Epithelial cell of esophagus (primary cell): ENCODE results near the gene LRRC57.

ENCODE experiments used
- DNase-seq: peaks from one replicate; pipeline ENCODE4 v3.0.0; 2010; ENCODE audit warnings: low read depth
- H3K4me3 ChIP-seq: 2 replicates; pipeline ENCODE4 v1.5.1; 2011; ENCODE audit warnings: mild to moderate bottlenecking, low read length, control low read depth
- TF ChIP-seq, protein P1 (sequence below): IDR thresholded peaks from 2 replicates; pipeline ENCODE4 v1.5.1; 2011; ENCODE audit warnings: low read depth, mild to moderate bottlenecking, low read length, control low read depth, inconsistent platforms; ENCODE audit not compliant: insufficient read depth; ENCODE audit errors: missing control alignments

Gene LRRC57

DNA sequence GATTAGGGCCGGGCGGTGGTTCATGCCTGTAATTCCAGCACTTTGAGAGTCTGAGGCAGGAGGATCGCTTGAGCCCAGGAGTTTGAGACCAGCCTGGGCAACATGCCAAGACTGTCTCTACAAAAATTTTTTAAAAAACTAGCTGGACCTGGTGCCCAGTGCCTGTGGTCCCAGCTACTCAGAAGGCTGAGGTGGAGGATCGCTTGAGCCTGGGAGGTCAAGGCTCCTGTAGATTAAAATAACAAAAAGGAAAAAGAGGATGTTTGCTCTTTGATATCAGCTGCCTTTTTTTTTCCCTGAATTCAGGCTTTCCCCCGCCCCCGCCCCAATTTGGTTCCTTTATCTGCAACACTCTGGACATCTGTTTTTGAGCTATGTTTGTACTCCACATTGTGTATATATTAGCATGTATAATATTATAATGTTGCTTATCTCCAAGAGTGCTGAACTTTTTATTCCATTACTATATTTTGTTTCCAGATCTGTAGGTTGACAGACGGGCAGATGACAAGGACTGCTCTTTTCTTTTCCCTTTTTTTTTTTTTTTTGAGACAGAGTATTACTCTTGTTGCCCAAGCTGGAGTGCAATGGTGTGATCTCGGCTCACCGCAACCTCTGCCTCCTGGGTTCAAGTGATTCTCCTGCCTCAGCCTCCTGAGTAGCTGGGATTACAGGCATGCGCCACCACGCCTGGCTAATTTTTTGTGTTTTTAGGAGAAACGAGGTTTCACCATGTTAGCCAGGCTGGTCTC, 48.6 kb downstream of the LRRC57 start:
- DNase-seq: no peak
- no peak overlapping the region for H3K4me3 ChIP-seq
- TF ChIP-seq, protein P1, sequence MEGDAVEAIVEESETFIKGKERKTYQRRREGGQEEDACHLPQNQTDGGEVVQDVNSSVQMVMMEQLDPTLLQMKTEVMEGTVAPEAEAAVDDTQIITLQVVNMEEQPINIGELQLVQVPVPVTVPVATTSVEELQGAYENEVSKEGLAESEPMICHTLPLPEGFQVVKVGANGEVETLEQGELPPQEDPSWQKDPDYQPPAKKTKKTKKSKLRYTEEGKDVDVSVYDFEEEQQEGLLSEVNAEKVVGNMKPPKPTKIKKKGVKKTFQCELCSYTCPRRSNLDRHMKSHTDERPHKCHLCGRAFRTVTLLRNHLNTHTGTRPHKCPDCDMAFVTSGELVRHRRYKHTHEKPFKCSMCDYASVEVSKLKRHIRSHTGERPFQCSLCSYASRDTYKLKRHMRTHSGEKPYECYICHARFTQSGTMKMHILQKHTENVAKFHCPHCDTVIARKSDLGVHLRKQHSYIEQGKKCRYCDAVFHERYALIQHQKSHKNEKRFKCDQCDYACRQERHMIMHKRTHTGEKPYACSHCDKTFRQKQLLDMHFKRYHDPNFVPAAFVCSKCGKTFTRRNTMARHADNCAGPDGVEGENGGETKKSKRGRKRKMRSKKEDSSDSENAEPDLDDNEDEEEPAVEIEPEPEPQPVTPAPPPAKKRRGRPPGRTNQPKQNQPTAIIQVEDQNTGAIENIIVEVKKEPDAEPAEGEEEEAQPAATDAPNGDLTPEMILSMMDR: no peak

DNA sequence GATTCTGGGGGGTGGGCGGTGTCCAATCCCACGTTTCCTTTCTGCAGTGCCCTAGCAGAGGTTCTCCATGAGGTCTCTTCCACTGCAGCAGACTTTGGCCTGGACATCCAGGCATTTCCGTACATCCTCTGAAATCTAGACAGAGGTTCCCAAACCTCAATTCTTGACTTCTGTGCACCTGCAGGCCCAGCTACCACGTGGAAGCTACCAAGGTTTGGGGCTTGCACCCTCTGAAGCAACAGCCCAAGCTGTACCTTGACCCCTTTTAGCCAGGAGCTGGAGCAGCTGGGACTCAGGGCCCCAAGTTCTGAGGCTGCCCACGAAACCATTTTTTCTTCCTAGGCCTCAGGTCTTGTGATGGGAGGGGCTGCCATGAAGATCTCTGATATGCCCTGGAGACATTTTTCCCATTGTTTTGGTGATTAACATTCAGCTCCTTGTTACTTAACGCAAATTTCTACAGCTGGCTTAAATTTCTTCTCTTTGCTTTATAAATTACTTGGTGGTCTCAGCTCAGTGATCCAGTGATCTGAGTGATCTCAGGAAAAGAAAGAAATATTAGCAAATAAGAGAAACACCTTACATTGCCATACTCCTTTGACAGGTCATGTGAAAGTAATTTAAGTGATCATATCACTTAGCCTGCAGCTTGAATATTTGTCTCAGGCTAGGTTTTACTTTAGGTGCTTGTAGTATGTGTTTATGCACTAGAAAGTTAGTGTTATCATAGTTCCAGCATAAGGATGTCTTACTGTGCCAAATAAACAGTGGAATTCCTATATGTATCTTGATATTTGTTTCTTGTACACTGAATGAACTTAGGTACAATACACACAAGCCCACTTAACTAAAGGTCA, 50.2 kb downstream of the LRRC57 start:
- TF ChIP-seq, protein P1: no peak
- no peak overlapping the region for H3K4me3 ChIP-seq
- DNase-seq: no peak

DNA sequence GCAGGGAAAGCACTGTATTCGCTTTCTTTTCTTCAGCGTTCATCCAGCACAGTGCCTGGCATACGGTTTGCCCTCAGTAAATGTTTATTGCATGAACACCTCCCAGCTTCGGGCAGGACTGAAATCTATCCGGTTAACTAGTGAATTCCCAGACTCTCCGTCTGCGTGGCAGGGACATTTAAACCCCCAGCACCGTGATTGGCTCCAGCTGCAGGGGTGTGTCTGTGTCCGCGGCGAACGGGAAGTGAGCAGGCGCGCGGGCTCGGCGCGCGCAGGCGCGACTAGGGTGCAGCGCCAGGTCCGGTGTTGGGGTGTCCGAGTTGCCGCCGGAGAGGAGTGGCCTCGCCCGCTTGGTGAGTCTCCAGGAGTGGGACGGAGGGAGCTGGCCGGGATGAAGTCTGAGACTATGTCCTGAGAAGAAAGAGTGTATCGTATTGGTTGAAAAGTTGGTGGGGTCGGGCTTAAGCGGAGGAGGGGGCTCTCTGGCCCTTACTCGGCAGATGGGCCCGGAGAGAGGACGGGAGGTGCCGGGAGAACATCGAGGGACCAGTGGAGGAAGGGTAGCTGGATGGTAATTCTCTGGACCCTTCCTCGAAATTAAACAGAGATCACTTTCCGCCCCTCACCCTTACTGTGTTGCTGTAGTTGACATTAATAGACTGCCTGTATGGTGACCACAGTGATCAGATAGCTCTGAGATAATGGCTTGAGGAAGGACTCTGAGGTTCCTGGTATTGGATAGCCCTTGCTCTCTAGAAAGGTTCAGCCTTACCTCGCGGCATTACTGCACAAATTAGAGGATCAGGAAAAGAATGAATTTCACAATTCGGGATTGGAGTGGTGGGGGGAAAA, 53.0 kb downstream of the LRRC57 start, which contains the start of gene SNAP23:
Gene SNAP23 (plus strand): TSS at position 274 of the 852 bp plus-strand sequence. CDS start 16,213 bp downstream, outside the sequence.
- H3K4me3 ChIP-seq: peak within 1 kb of the TSS; percentile 97
- TF ChIP-seq, protein P1: no peak
- DNase-seq: peak; percentile 96

DNA sequence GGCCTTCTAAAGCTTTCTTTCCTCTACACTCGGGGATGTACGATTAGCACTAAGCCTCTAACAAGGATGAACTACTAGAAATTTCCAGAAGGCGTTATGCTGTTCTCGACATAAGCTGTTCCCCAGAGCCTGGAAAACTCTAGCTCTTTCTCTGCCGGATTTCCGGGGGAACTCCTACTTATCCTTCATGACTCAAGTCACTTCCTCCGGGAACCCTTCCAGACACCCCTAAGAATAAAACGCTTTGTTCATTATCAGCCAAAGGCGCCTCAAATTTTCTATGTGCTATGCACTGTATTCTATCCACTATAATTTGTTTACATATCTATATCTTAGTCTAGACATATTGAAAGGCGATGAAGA, 53.6 kb downstream of the LRRC57 start:
- peak; percentile 67 for DNase-seq
- TF ChIP-seq, protein P1: no peak
- H3K4me3 ChIP-seq: peak overlapping the region; percentile 97

DNA sequence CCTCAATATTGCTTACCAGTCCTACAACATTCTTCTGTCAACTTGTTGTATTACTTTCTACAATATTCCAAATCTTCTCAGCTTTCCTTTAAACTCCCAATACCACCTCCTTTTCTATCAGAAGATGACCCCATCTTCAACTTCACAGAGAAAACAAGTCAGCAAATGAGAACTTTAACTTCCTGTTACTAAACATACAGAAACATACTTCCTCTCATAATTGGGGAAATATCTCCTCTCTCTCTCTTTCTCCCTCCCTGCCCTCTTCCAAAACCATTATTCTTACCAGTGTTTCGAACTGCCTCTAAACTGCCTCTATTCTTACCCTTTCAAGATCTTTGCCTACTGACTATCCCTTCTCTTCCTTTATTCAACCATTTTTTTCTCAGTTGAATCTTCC, 54.9 kb downstream of the LRRC57 start:
- no peak for DNase-seq
- H3K4me3 ChIP-seq: no peak overlapping the region
- TF ChIP-seq, protein P1: no peak

DNA sequence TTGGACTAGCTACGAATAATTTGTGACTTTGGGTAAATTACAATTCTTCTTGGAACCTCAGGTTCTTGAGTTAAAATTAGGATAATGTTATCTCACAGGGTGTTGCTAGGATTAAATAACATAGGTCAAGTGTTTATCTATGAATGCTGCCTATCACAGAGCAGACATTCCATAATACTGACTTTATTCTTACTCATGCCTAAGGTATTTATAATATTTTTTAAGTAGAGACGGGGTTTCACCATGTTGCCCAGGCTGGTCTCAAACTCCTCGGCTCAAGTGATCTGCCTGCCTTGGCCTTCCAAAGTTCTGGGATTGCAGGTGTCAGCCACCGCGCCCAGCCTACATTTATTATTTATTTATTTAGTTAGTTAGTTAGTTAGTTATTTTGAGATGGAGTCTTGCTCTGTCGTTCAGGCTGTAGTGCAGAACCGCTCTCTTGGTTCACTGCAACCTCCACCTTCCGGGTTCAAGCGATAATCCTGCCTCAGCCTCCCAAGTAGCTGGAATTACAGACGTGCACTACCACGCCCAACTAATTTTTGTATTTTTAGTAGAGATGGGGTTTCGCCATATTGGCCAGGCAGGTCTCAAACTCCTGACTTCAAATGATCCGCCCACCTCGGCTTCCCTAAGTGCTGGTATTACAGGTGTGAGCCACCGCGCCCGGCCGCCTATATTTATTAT, 56.9 kb downstream of the LRRC57 start:
- peak; percentile 53 for DNase-seq
- peak overlapping the region; percentile 98 for H3K4me3 ChIP-seq
- TF ChIP-seq, protein P1: no peak
